HTERT RPE-1 (cell line): ENCODE results near the gene TSPYL4.
"Not testable (repeated sequence)": the region's sequence is repeated elsewhere in the genome, so short reads cannot be mapped to it uniquely, and the experiment has no call there.

Source experiments
- in situ Hi-C: fragments of 300-500 bp; cut with MboI; formaldehyde crosslinking; loops from 4 replicates; pipeline ENCODE4 v1.14.3; 2020; ENCODE audit warnings: low sequenced_read_pairs

TSPYL4 gene

GRCh38 chr6:116253505-116254296 is at the start of gene TSPYL4:
Gene TSPYL4 (minus strand): TSS chr6:116254075. CDS start chr6:116254008, 67 bp downstream.
- in situ Hi-C loops = no loop called here

GRCh38 chr6:116301104-116301503 is 47.2 kb upstream of the TSPYL4 start:
- in situ Hi-C loops = no loop called here

GRCh38 chr6:116300566-116300965 is 46.7 kb upstream of the TSPYL4 start:
- in situ Hi-C loops = no loop called here

GRCh38 chr6:116298973-116299372 is 45.1 kb upstream of the TSPYL4 start:
- in situ Hi-C loops = no loop called here

- in situ Hi-C loops = no loop called here
Observed at GRCh38 chr6:116298273-116298672, 44.4 kb upstream of the TSPYL4 start.

GRCh38 chr6:116292553-116292952 is 38.7 kb upstream of the TSPYL4 start:
- in situ Hi-C loops = no loop called here

- in situ Hi-C loops = no loop called here
Observed at GRCh38 chr6:116291701-116292396, 38.0 kb upstream of the TSPYL4 start.

- in situ Hi-C loops = no loop called here
Observed at GRCh38 chr6:116290799-116291198, 36.9 kb upstream of the TSPYL4 start.

GRCh38 chr6:116289876-116290275 is 36.0 kb upstream of the TSPYL4 start:
- in situ Hi-C loops = no loop called here

- in situ Hi-C loops = no loop called here
Observed at GRCh38 chr6:116287689-116288282, 33.9 kb upstream of the TSPYL4 start.

GRCh38 chr6:116286773-116287358 is 33.0 kb upstream of the TSPYL4 start:
- in situ Hi-C loops = no loop called here

GRCh38 chr6:116284984-116285383 is 31.1 kb upstream of the TSPYL4 start:
- in situ Hi-C loops = not testable (repeated sequence)

- in situ Hi-C loops = no loop called here
Observed at GRCh38 chr6:116283191-116283590, 29.3 kb upstream of the TSPYL4 start.

GRCh38 chr6:116282698-116283097 is 28.8 kb upstream of the TSPYL4 start:
- in situ Hi-C loops = no loop called here

- in situ Hi-C loops = no loop called here
Observed at GRCh38 chr6:116280933-116281316, 27.1 kb upstream of the TSPYL4 start.

GRCh38 chr6:116280161-116280932 is 26.5 kb upstream of the TSPYL4 start:
- in situ Hi-C loops = no loop called here

- in situ Hi-C loops = no loop called here
Observed at GRCh38 chr6:116279232-116280160, 25.6 kb upstream of the TSPYL4 start, which contains the start of gene TSPYL1. Gene TSPYL1 (minus strand): TSS chr6:116279930. CDS start chr6:116279830, 100 bp downstream.

GRCh38 chr6:116278854-116279231 is 25.0 kb upstream of the TSPYL4 start:
- in situ Hi-C loops = no loop called here

- in situ Hi-C loops = no loop called here
Observed at GRCh38 chr6:116278481-116278829, 24.6 kb upstream of the TSPYL4 start.

GRCh38 chr6:116277124-116277523 is 23.2 kb upstream of the TSPYL4 start:
- in situ Hi-C loops = no loop called here
